ENCODE measurements around the gene LAMA3. TPM values are rescaled to one million over a fixed set of nuclear protein-coding genes. Genes with fewer than 3 reads are reported as not detected.

The LAMA3 gene
- total RNA-seq, 1 donor = 5.2 TPM

GRCh38 chr18:23877371-23877770, 188.1 kb downstream of the LAMA3 start:
- DNase-seq (ENCODE audit: low read depth) = no peak
- no peak overlapping the region for H3K4me3 ChIP-seq (ENCODE audit: low read depth, low read length)
- no peak for TF ChIP-seq CTCF (IDR thresholded peaks at IDR 0.05; ENCODE audit: insufficient read depth, low read depth, low read length)

DNA sequence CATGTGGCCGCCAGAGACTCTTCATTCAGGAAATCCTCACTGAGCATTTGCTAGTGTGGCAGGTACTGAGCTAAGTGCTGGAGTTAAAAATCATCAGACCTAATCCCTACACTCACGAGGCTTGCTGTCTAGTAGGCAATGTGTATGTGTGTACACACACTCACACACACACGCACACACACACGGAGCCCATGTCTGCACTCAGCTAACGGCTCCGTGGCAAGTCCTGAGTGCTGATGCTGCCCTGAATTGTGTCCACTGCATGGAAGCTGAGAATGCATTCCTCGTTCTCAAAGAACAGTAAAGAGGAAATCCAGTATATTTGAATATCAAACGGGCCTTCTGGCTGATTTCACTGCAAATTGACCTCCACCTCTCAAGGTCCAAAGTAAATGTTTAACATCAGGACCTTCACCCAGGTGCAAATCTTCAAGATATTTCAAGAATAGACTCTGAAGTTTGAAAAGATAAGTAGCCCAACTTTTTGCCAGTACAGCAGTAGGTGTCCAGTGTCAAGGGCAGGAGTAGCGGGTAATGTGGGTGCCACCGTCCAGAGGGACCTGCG, 189.2 kb downstream of the LAMA3 start:
- TF ChIP-seq CTCF (IDR thresholded peaks at IDR 0.05; ENCODE audit: insufficient read depth, low read depth, low read length) = no peak
- DNase-seq (ENCODE audit: low read depth) = no peak
- H3K4me3 ChIP-seq (ENCODE audit: low read depth, low read length) = no peak overlapping the region

DNA sequence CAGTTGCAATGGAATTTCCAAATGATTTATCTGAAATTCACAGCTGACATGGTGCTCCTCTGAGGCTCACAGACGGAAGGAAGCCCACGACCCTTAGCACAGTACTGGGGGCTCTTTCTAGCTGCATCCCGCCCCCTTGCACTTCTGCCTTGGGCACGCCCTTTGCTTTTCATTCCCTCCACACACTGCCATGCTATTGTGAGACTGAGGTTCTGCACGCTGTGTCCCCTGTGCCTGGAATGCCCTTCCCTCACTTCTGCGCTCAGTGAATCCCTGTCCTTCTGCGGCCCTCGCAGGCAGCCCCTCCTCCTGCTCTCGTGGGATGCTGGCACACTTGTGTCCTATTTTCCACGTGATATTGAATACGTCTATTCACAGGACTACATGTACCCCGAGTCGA, 189.9 kb downstream of the LAMA3 start:
- no peak overlapping the region for H3K4me3 ChIP-seq (ENCODE audit: low read depth, low read length)
- TF ChIP-seq CTCF (IDR thresholded peaks at IDR 0.05; ENCODE audit: insufficient read depth, low read depth, low read length) = no peak
- no peak for DNase-seq (ENCODE audit: low read depth)

GRCh38 chr18:23879544-23879943, 190.3 kb downstream of the LAMA3 start:
- TF ChIP-seq CTCF (IDR thresholded peaks at IDR 0.05; ENCODE audit: insufficient read depth, low read depth, low read length) = no peak
- no peak for DNase-seq (ENCODE audit: low read depth)
- no peak overlapping the region for H3K4me3 ChIP-seq (ENCODE audit: low read depth, low read length)

GRCh38 chr18:23879966-23880565, 190.8 kb downstream of the LAMA3 start:
- DNase-seq (ENCODE audit: low read depth) = no peak
- no peak for TF ChIP-seq CTCF (IDR thresholded peaks at IDR 0.05; ENCODE audit: insufficient read depth, low read depth, low read length)
- H3K4me3 ChIP-seq (ENCODE audit: low read depth, low read length) = no peak overlapping the region

DNA sequence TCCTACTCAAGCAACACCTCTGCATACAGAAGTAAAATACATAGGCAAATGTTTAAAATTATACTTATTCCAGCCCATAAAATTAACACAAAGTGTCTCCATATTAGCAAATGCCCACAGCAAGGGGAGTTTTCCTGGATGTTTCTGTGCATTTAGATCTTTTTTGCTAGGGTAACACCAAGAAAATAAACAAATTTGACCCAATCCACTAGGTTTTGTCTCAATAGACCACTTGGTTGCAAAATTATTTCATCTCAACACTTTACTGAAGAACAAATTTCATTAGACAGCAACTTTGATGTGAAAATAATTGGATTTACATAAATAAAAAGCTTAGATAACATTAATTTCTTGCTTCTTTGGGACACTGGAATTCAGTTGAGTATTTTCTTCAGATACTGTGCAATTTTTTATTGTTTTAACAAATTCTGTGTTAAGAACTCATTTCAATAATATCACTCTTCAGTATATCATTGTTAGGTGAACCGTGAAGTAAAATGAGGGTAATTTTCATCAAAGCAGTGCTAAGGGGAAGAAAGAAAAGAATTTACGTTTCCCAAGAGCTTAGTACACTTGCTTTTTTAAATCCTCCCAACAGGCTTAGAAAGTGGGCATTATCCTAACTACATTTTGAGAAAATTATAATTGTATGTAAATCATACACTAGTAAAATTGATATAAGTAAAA, 191.8 kb downstream of the LAMA3 start:
- DNase-seq (ENCODE audit: low read depth) = no peak

More for the DNA sequence above, 191.8 kb downstream of the LAMA3 start:
- H3K4me3 ChIP-seq (ENCODE audit: low read depth, low read length) = no peak overlapping the region
- TF ChIP-seq CTCF (IDR thresholded peaks at IDR 0.05; ENCODE audit: insufficient read depth, low read depth, low read length) = no peak
